DOHH2 (cell line): ENCODE data around the gene HRC.

ENCODE experiments used
- H3F3A ChIP-seq: fragments of 200-600 bp; sonication (generic), shearing (Covaris generic); 2 replicates; pipeline ENCODE4 v1.6.0; 2016; ENCODE audit warnings: antibody characterized with exemption, mild to moderate bottlenecking; ENCODE audit not compliant: control insufficient read depth, insufficient read depth
- H3K27ac ChIP-seq: fragments of 200-600 bp; sonication (generic); 2 replicates; pipeline ENCODE4 v1.5.1; 2014; ENCODE audit warnings: low read depth, mild to moderate bottlenecking, low read length, moderate library complexity
- H3K27me3 ChIP-seq: fragments of 200-600 bp; sonication (generic); 2 replicates; pipeline ENCODE4 v1.6.1; 2014; ENCODE audit warnings: mild to moderate bottlenecking, low read length, mixed read lengths; ENCODE audit not compliant: control insufficient read depth
- H3K36me3 ChIP-seq: fragments of 200-600 bp; sonication (generic); 2 replicates; pipeline ENCODE4 v1.6.1; 2014; ENCODE audit warnings: mild to moderate bottlenecking, low read length, moderate library complexity, mixed read lengths; ENCODE audit not compliant: control insufficient read depth
- H3K4me1 ChIP-seq: fragments of 200-600 bp; sonication (generic); 2 replicates; pipeline ENCODE4 v1.6.1; 2014; ENCODE audit warnings: mild to moderate bottlenecking, low read length, mixed read lengths; ENCODE audit not compliant: control insufficient read depth
- H3K4me2 ChIP-seq: fragments of 200-600 bp; sonication (generic); 2 replicates; pipeline ENCODE4 v1.6.0; 2014; ENCODE audit warnings: mild to moderate bottlenecking, low read length, moderate library complexity
- H3K4me3 ChIP-seq: fragments of 200-600 bp; sonication (generic); 2 replicates; pipeline ENCODE4 v1.5.1; 2014; ENCODE audit warnings: mild to moderate bottlenecking, low read length, mixed read lengths
- H3K79me2 ChIP-seq: fragments of 200-600 bp; sonication (generic); 2 replicates; pipeline ENCODE4 v1.6.1; 2014; ENCODE audit warnings: mild to moderate bottlenecking, low read length, mixed read lengths; ENCODE audit not compliant: control insufficient read depth
- H3K9me2 ChIP-seq: fragments of 200-600 bp; sonication (generic); replicated peaks from 2 replicates; pipeline ENCODE4 v1.6.1; 2014; ENCODE audit warnings: mild to moderate bottlenecking, low read length, mixed read lengths; ENCODE audit not compliant: control insufficient read depth
- H3K9me3 ChIP-seq: fragments of 200-600 bp; sonication (generic); 2 replicates; pipeline ENCODE4 v1.6.1; 2014; ENCODE audit warnings: antibody characterized with exemption, low read length, mixed read lengths; ENCODE audit not compliant: control insufficient read depth, insufficient read depth
- H4K20me1 ChIP-seq: fragments of 200-600 bp; sonication (generic); 2 replicates; pipeline ENCODE4 v1.6.0; 2014; ENCODE audit warnings: low read depth, mild to moderate bottlenecking, antibody characterized with exemption, low read length, moderate library complexity; ENCODE audit not compliant: control insufficient read depth, insufficient read depth
- EZH2phosphoT487 ChIP-seq: fragments of 200-600 bp; sonication (generic); IDR thresholded peaks from 2 replicates; pipeline ENCODE4 v1.6.1; 2017; ENCODE audit warnings: borderline replicate concordance, mild to moderate bottlenecking, antibody characterized with exemption, low read length, moderate library complexity, mixed read lengths
- TF ChIP-seq, protein P1 (sequence below): fragments of 200-600 bp; sonication (generic); IDR thresholded peaks from one replicate; pipeline ENCODE4 v1.5.1; 2014; ENCODE audit warnings: antibody characterized with exemption, mild to moderate bottlenecking, low read depth, low read length; ENCODE audit not compliant: poor library complexity, severe bottlenecking

HRC gene

DNA sequence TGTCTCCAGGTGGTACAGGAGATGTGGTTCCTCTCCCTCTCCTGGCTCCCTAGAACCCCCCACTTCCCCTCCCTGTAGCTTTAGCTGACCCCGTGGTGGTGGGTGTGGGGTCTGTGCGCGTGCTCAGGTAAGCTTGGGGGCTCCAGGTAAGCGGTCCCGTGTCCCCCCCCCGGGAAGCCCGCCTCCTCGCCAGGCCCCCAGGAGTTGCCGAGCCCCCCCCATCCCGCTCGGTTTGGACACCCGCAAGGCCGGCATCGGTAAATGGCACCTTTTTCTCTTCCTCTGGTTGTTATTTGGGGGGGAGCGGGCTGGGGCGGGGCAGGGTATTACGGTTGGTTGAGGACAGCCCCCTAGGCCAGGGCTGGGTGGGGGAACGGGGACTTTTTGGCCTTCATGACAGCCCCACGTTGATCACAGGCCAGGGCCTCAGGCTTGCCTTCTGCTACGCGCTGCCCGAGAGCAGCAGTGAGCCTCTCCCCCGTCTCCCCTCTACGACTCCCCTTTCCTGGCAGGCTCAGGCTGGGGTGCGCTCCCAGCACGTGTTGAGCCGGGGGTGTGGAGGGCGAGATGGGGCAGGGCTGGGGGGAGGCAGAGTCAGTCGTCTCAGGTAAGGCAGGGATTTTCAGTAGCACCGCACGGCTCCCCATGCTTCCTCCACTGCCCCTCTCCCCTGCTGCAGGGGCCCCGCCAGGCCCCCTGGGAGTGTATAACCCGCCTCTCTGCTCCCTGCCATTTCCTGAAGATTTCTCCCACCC lies 51.7 kb downstream of the HRC start:
- H4K20me1 ChIP-seq, result peaks cover 20% of the 10 kb centered on the region
- H3F3A ChIP-seq, result peaks cover 7% of the 10 kb centered on the region
- H3K9me2 ChIP-seq, result no peaks in the 10 kb centered on the region
- H3K79me2 ChIP-seq, result peaks cover 11% of the 10 kb centered on the region
- no peaks in the 10 kb centered on the region for H3K4me1 ChIP-seq
- H3K36me3 ChIP-seq, result peaks cover 96% of the 10 kb centered on the region
- H3K4me2 ChIP-seq, result no peak overlapping the region
- H3K4me3 ChIP-seq, result no peak overlapping the region
- no peaks in the 10 kb centered on the region for H3K9me3 ChIP-seq
- no peak overlapping the region for H3K27ac ChIP-seq
- TF ChIP-seq, protein P1, sequence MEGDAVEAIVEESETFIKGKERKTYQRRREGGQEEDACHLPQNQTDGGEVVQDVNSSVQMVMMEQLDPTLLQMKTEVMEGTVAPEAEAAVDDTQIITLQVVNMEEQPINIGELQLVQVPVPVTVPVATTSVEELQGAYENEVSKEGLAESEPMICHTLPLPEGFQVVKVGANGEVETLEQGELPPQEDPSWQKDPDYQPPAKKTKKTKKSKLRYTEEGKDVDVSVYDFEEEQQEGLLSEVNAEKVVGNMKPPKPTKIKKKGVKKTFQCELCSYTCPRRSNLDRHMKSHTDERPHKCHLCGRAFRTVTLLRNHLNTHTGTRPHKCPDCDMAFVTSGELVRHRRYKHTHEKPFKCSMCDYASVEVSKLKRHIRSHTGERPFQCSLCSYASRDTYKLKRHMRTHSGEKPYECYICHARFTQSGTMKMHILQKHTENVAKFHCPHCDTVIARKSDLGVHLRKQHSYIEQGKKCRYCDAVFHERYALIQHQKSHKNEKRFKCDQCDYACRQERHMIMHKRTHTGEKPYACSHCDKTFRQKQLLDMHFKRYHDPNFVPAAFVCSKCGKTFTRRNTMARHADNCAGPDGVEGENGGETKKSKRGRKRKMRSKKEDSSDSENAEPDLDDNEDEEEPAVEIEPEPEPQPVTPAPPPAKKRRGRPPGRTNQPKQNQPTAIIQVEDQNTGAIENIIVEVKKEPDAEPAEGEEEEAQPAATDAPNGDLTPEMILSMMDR, result no peak
- no peak for TF ChIP-seq EZH2phosphoT487
- H3K27me3 ChIP-seq, result no peaks in the 10 kb centered on the region

DNA sequence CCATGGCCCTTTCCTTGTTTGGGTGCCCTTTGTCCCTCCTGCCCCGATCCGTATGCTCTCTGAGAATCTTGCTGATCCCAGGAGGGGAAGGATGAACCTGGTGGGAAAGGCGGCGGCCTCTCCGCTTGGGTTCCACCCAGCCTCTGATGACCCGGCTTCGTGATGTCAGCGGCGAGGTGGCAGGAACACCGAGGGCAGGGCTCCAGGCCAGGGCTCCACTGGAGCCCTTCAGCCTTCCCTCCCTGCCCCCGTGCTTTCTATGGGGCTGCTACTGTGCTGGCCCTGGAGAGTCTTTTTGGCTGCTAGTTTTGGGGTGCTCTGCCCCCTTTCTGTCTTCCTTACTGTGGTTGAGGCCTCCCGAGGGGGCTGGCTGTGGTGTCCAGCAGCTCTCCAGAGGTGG lies 52.9 kb downstream of the HRC start:
- no peak overlapping the region for H3K27ac ChIP-seq

More for the DNA sequence above, 52.9 kb downstream of the HRC start:
- Histone ChIP-seq H3K9me2 (no peaks in the 10 kb centered on the region), H3K4me2 (no peak overlapping the region), H3K27me3 (no peaks in the 10 kb centered on the region), H3K4me3 (no peak overlapping the region), H3F3A (peaks cover 9% of the 10 kb centered on the region), H3K9me3 (no peaks in the 10 kb centered on the region), H3K36me3 (peaks cover 96% of the 10 kb centered on the region), H3K79me2 (peaks cover 23% of the 10 kb centered on the region), H4K20me1 (peaks cover 19% of the 10 kb centered on the region), H3K4me1 (no peaks in the 10 kb centered on the region)
- TF ChIP-seq, protein P1, result no peak
- TF ChIP-seq EZH2phosphoT487, result no peak
